IPS-NIHi11 (cell line): Measurements from ENCODE around the gene TCEANC2.
A peak's percentile ranks its signal among the peaks of the same experiment; 100 is the strongest.

Experiments
- DNase-seq: peaks from one replicate; pipeline ENCODE4 v3.0.0; 2012; ENCODE audit warnings: mixed read lengths, low spot score

Gene TCEANC2

GRCh38 chr1:54114955-54115354, 61.5 kb downstream of the TCEANC2 start:
- DNase-seq, result no peak

GRCh38 chr1:54115520-54115919, 62.1 kb downstream of the TCEANC2 start:
- DNase-seq, result no peak

- DNase-seq, result no peak
These were observed 64.6 kb downstream of the TCEANC2 start for GRCh38 chr1:54117815-54118563.

- no peak for DNase-seq
These were observed 65.3 kb downstream of the TCEANC2 start for GRCh38 chr1:54118704-54119103.

GRCh38 chr1:54120018-54120697, 66.8 kb downstream of the TCEANC2 start:
- no peak for DNase-seq

GRCh38 chr1:54120698-54121481, 67.5 kb downstream of the TCEANC2 start:
- no peak for DNase-seq

GRCh38 chr1:54121482-54122134, 68.2 kb downstream of the TCEANC2 start:
- peak; percentile 98 for DNase-seq

GRCh38 chr1:54122135-54122751, 68.8 kb downstream of the TCEANC2 start:
- no peak for DNase-seq

GRCh38 chr1:54122992-54123391, 69.6 kb downstream of the TCEANC2 start:
- no peak for DNase-seq

- DNase-seq, result no peak
These were observed 71.1 kb downstream of the TCEANC2 start for GRCh38 chr1:54124472-54124871.

- DNase-seq, result no peak
These were observed 71.5 kb downstream of the TCEANC2 start for GRCh38 chr1:54124906-54125305.

- DNase-seq, result peak; percentile 59
These were observed 72.1 kb downstream of the TCEANC2 start for GRCh38 chr1:54125386-54126070.

- no peak for DNase-seq
These were observed 72.9 kb downstream of the TCEANC2 start for GRCh38 chr1:54126271-54126815.

- no peak for DNase-seq
These were observed 74.3 kb downstream of the TCEANC2 start for GRCh38 chr1:54127594-54128300.

- DNase-seq, result no peak
These were observed 76.5 kb downstream of the TCEANC2 start for GRCh38 chr1:54129858-54130257.

- no peak for DNase-seq
These were observed 78.0 kb downstream of the TCEANC2 start for GRCh38 chr1:54131419-54131818.

- DNase-seq, result no peak
These were observed 79.1 kb downstream of the TCEANC2 start for GRCh38 chr1:54132495-54132894.

GRCh38 chr1:54134295-54134694, 80.9 kb downstream of the TCEANC2 start:
- no peak for DNase-seq

GRCh38 chr1:54135436-54136120, 82.2 kb downstream of the TCEANC2 start:
- no peak for DNase-seq
